GM19397 (cell line): ENCODE data around the gene NXNL1.

Source experiments
- ATAC-seq: cut with Tn5 transposase; IDR thresholded peaks from one replicate; pipeline ENCODE4 v1.9.1; 2021; ENCODE audit warnings: mild to moderate bottlenecking, moderate library complexity; ENCODE audit not compliant: unreplicated experiment

Gene NXNL1

GRCh38 chr19:17458970-17459369 is 1.8 kb downstream of the NXNL1 start:
- ATAC-seq, result no peak

- ATAC-seq, result no peak
These were observed 3.1 kb downstream of the NXNL1 start for GRCh38 chr19:17457616-17458015.

GRCh38 chr19:17456127-17456526 is 4.6 kb downstream of the NXNL1 start:
- no peak for ATAC-seq

- no peak for ATAC-seq
These were observed 5.2 kb downstream of the NXNL1 start for GRCh38 chr19:17455308-17456123.

- no peak for ATAC-seq
These were observed 6.1 kb downstream of the NXNL1 start for GRCh38 chr19:17454576-17455071.

GRCh38 chr19:17451820-17452219 is 8.9 kb downstream of the NXNL1 start:
- ATAC-seq, result no peak

- no peak for ATAC-seq
These were observed 10.3 kb downstream of the NXNL1 start for GRCh38 chr19:17450264-17451075.

- no peak for ATAC-seq
These were observed 12.4 kb downstream of the NXNL1 start, which contains the start of gene TMEM221 for GRCh38 chr19:17448131-17448967. Gene TMEM221, minus strand, starts transcription at chr19:17448668. Its CDS starts 206 bp downstream, at chr19:17448462.

- no peak for ATAC-seq
These were observed 13.0 kb downstream of the NXNL1 start for GRCh38 chr19:17447704-17448130.

GRCh38 chr19:17445526-17446165 is 15.1 kb downstream of the NXNL1 start:
- ATAC-seq, result no peak

GRCh38 chr19:17441241-17442021 is 19.3 kb downstream of the NXNL1 start:
- ATAC-seq, result no peak

GRCh38 chr19:17436874-17437267 is 23.9 kb downstream of the NXNL1 start:
- ATAC-seq, result no peak

- no peak for ATAC-seq
These were observed 24.4 kb downstream of the NXNL1 start for GRCh38 chr19:17436094-17436873.

- no peak for ATAC-seq
These were observed 25.5 kb downstream of the NXNL1 start for GRCh38 chr19:17435218-17435617.

- ATAC-seq, result no peak
These were observed 29.3 kb downstream of the NXNL1 start for GRCh38 chr19:17431417-17431816.

- ATAC-seq, result no peak
These were observed 31.0 kb downstream of the NXNL1 start for GRCh38 chr19:17429641-17430113.

- ATAC-seq, result no peak
These were observed 35.9 kb downstream of the NXNL1 start for GRCh38 chr19:17424743-17425365.
